ENCODE data around the gene GRM5. TPM values are rescaled to one million over a fixed set of nuclear protein-coding genes. Genes with fewer than 3 reads are reported as not detected.
A peak's percentile ranks its signal among the peaks of the same experiment; 100 is the strongest.
"Not testable (repeated sequence)": the region's sequence is repeated elsewhere in the genome, so short reads cannot be mapped to it uniquely, and the experiment has no call there.

GRM5 gene
- total RNA-seq, 1 experiment from 2014 or later = not detected

DNA sequence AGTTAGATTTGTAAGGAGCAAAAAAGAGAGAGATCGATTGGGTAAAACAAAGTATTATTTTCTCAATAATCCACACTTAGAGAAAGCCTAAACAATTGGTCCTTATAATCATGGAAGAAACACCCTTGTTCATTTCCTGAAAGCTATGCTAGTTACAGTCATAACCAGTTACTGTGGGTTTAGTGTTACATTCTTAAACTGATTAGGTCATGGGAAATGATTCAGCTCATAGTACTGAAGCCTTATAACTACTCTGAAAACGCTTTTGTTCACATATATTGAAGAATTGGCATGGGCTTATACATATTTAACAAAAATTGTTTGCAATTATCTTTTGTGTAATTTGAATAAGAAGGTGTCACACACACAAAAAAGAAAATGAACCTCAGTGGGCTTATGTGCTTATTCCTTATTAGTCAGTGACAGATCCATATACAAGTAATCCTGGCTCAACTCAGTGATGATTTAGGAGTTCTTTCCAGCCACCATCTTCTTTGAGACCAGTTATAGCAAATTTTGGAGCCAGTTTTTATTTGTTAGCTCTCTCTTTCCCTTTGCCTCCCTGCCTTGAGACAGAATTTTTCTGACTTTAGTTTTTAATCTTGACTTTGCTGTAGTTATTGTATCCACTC lies 529.8 kb downstream of the GRM5 start:
- peak overlapping the region; percentile 25; the same call in 1 of the 2 replicates for H2AFZ ChIP-seq
- CTCF ChIA-PET = interaction anchor here (0.9 kb wide), 1 partner anchor 8 kb away, joined by 4 read pairs; no protein-coding TSS in a partner anchor
- no peaks in the 10 kb centered on the region; the same call in 1 of the 2 replicates for H3K9me2 ChIP-seq (ENCODE audit: insufficient read depth)
- POLR2A ChIA-PET (ENCODE audit: unreplicated experiment) = interaction anchor here (0.6 to 1.5 kb wide), 2 partner anchors 191 to 198 kb away, joined by 5 read pairs; partner anchors contain the start of gene CTSC
- intact Hi-C loops (cut with micrococcal nuclease; ENCODE audit: unreplicated experiment) = loop anchor here (1.0 to 5.0 kb wide), 2 partner anchors 114 to 199 kb away; partner anchors contain the start of gene CTSC
- H3K27me3 ChIP-seq (ENCODE audit: insufficient read depth, low read depth) = no peaks in the 10 kb centered on the region
- peaks cover 29% of the 10 kb centered on the region for H3K9me3 ChIP-seq (ENCODE audit: insufficient read depth, low read depth)
- no peak for TF ChIP-seq EZH2 (IDR thresholded peaks at IDR 0.05; ENCODE audit: low read depth)
- TF ChIP-seq, protein P1, sequence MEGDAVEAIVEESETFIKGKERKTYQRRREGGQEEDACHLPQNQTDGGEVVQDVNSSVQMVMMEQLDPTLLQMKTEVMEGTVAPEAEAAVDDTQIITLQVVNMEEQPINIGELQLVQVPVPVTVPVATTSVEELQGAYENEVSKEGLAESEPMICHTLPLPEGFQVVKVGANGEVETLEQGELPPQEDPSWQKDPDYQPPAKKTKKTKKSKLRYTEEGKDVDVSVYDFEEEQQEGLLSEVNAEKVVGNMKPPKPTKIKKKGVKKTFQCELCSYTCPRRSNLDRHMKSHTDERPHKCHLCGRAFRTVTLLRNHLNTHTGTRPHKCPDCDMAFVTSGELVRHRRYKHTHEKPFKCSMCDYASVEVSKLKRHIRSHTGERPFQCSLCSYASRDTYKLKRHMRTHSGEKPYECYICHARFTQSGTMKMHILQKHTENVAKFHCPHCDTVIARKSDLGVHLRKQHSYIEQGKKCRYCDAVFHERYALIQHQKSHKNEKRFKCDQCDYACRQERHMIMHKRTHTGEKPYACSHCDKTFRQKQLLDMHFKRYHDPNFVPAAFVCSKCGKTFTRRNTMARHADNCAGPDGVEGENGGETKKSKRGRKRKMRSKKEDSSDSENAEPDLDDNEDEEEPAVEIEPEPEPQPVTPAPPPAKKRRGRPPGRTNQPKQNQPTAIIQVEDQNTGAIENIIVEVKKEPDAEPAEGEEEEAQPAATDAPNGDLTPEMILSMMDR (conservative IDR thresholded peaks at IDR 0.05) = no peak
- peak overlapping the region; percentile 42 for H3K4me2 ChIP-seq
- H3F3A ChIP-seq (ENCODE audit: insufficient read depth, low read depth) = peaks cover 26% of the 10 kb centered on the region; the same call in 1 of the 2 replicates
- H3K36me3 ChIP-seq (ENCODE audit: low read depth) = no peaks in the 10 kb centered on the region; the same call in 1 of the 2 replicates
- H3K4me3 ChIP-seq = no peak overlapping the region; the same call in 1 of the 2 replicates
- peaks cover 42% of the 10 kb centered on the region for H3K4me1 ChIP-seq (replicated peaks; ENCODE audit: insufficient read depth)
- H3K79me2 ChIP-seq (ENCODE audit: low read depth) = no peaks in the 10 kb centered on the region
- BruUV-seq (replicated peaks) = no TSS peak
- peak in 1 of 2 experiments; percentile 90 for DNase-seq
- H4K20me1 ChIP-seq (ENCODE audit: insufficient read depth) = no peaks in the 10 kb centered on the region
- H3K27ac ChIP-seq = peak overlapping the region; percentile 83

DNA sequence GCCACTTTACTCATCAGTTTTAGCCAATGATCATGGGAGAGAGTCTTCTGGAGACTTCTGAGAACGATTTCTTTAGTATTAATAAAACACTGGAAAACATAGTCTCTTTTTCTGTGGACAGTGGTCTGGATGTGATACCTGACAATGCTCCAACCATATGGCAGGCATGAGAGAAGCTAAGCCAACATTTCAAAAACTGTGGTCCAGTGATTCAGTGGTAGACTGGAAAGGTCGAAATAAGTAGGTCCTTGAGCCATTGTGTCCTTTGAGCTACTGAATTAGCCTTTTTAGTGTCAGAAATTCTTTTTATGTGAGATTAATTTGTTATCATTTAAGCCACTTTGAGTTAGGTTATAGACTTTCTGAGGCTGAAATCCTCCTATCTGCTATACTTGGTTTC lies 530.5 kb downstream of the GRM5 start:
- Histone ChIP-seq H3K9me2 (ENCODE audit: insufficient read depth) (no peaks in the 10 kb centered on the region; the same call in 1 of the 2 replicates), H3K4me3 (no peak overlapping the region), H3F3A (ENCODE audit: insufficient read depth, low read depth) (peaks cover 26% of the 10 kb centered on the region; the same call in 1 of the 2 replicates), H3K4me2 (peak overlapping the region; percentile 42), H4K20me1 (ENCODE audit: insufficient read depth) (no peaks in the 10 kb centered on the region), H3K4me1 (replicated peaks; ENCODE audit: insufficient read depth) (peaks cover 42% of the 10 kb centered on the region), H3K27ac (peak overlapping the region; percentile 83), H3K27me3 (ENCODE audit: insufficient read depth, low read depth) (no peaks in the 10 kb centered on the region), H3K9me3 (ENCODE audit: insufficient read depth, low read depth) (peaks cover 29% of the 10 kb centered on the region), H3K79me2 (ENCODE audit: low read depth) (no peaks in the 10 kb centered on the region), H3K36me3 (ENCODE audit: low read depth) (no peaks in the 10 kb centered on the region; the same call in 1 of the 2 replicates), H2AFZ (peak overlapping the region; percentile 4; the same call in 1 of the 2 replicates)
- BruUV-seq (replicated peaks) = no TSS peak
- DNase-seq = no peak
- intact Hi-C loops (cut with micrococcal nuclease; ENCODE audit: unreplicated experiment) = loop anchor here (5.0 kb wide), 1 partner anchor 113 kb away; no protein-coding TSS in a partner anchor
- TF ChIP-seq EZH2 (IDR thresholded peaks at IDR 0.05; ENCODE audit: low read depth) = no peak
- TF ChIP-seq, protein P1 (conservative IDR thresholded peaks at IDR 0.05) = no peak
- POLR2A ChIA-PET (ENCODE audit: unreplicated experiment) = interaction anchor here (0.6 to 1.5 kb wide), 2 partner anchors 190 to 198 kb away, joined by 5 read pairs; partner anchors contain the start of gene CTSC
- CTCF ChIA-PET = interaction anchor here (0.9 kb wide), 1 partner anchor 9 kb away, joined by 4 read pairs; no protein-coding TSS in a partner anchor

DNA sequence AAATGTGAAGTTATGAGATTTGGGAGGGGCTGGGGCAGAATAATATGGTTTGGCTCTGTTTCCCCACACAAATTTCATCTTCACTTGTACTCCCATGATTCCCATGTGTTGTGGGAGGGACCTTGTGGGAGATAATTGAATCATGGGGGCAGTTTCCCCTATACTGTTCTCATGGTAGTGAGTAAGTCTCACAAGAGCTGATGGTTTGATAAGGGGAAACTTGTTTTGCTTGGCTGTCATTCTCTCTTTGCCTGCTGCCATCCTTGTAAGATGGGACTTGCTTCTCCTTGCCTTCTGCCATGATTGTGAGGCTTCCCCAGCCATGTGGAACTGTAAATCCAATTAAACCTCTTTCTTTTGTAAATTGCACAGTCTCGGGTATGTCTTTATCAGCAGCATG lies 531.1 kb downstream of the GRM5 start:
- peaks cover 26% of the 10 kb centered on the region; the same call in 1 of the 2 replicates for H3F3A ChIP-seq (ENCODE audit: insufficient read depth, low read depth)
- H3K27ac ChIP-seq; BruUV-seq (replicated peaks); H3K4me2 ChIP-seq; H3K27me3 ChIP-seq (ENCODE audit: insufficient read depth, low read depth); DNase-seq; H3K9me2 ChIP-seq (ENCODE audit: insufficient read depth); H3K79me2 ChIP-seq (ENCODE audit: low read depth); CTCF ChIA-PET; H3K36me3 ChIP-seq (ENCODE audit: low read depth); H4K20me1 ChIP-seq (ENCODE audit: insufficient read depth); H3K4me3 ChIP-seq; H2AFZ ChIP-seq: not testable (repeated sequence)
- peaks cover 42% of the 10 kb centered on the region for H3K4me1 ChIP-seq (replicated peaks; ENCODE audit: insufficient read depth)
- intact Hi-C loops (cut with micrococcal nuclease; ENCODE audit: unreplicated experiment) = loop anchor here (5.0 kb wide), 1 partner anchor 112 kb away; no protein-coding TSS in a partner anchor
- POLR2A ChIA-PET (ENCODE audit: unreplicated experiment) = interaction anchor here (1.5 kb wide), 1 partner anchor 197 kb away, joined by 5 read pairs; the partner anchor contains the start of gene CTSC
- peaks cover 29% of the 10 kb centered on the region for H3K9me3 ChIP-seq (ENCODE audit: insufficient read depth, low read depth)

All from PC-9 (cell line).